IMR-90 (cell line): ENCODE data around the gene FDXR. TPM values are rescaled to one million over a fixed set of nuclear protein-coding genes. Genes with fewer than 3 reads are reported as not detected.

ENCODE experiments used
- ATAC-seq: fragments of 200-7000 bp; cut with Tn5 transposase; 2 replicates; pipeline ENCODE4 v1.9.1; 2020; ENCODE audit warnings: low read depth, mild to moderate bottlenecking, moderate library complexity
- BruUV-seq: library from RNA; stranded (reverse); fragments of 400-500 nt; replicated peaks from 2 replicates; lab custom pipeline; 2021; lab: Mats Ljungman, UMichigan
- CTCF ChIA-PET: fragments of 300-600 bp; formaldehyde crosslinking; extraction: SDS; loops from one replicate; lab custom pipeline; 2021; ENCODE audit warnings: antibody characterized with exemption; lab: Yijun Ruan, JAX
- POLR2A ChIA-PET: fragments of 300-600 bp; sonication (Branson Sonifier 250); formaldehyde crosslinking; loops from one replicate; lab custom pipeline; 2022; ENCODE audit warnings: antibody characterized with exemption; ENCODE audit not compliant: unreplicated experiment; lab: Charles Lee
- DNase-seq: peaks from one replicate; pipeline ENCODE4 v3.0.0; 2013
- H2AFZ ChIP-seq: replicated peaks from 2 replicates; pipeline ENCODE3; 2013; ENCODE audit warnings: low read length, mild to moderate bottlenecking; ENCODE audit not compliant: poor library complexity
- H2AK5ac ChIP-seq: 2 replicates; pipeline ENCODE4 v1.6.1; 2013; ENCODE audit warnings: low read depth, low read length, inconsistent platforms
- H2AK9ac ChIP-seq: replicated peaks from 2 replicates; pipeline ENCODE3; 2013; ENCODE audit warnings: mild to moderate bottlenecking, low read depth, low read length, moderate library complexity; ENCODE audit not compliant: poor library complexity
- H2BK120ac ChIP-seq: 2 replicates; pipeline ENCODE4 v1.6.1; 2013; ENCODE audit warnings: low read depth, low read length, inconsistent platforms
- H2BK15ac ChIP-seq: 3 replicates; pipeline ENCODE4 v1.6.1; 2013; ENCODE audit warnings: low read depth, low read length, inconsistent platforms
- H2BK20ac ChIP-seq: 2 replicates; pipeline ENCODE4 v1.6.1; 2013; ENCODE audit warnings: low read depth, mild to moderate bottlenecking, inconsistent platforms, low read length, moderate library complexity
- H2BK5ac ChIP-seq: 2 replicates; pipeline ENCODE4 v1.6.1; 2013; ENCODE audit warnings: mild to moderate bottlenecking, low read depth, low read length, inconsistent platforms; ENCODE audit not compliant: poor library complexity, severe bottlenecking
- H3K14ac ChIP-seq: replicated peaks from 2 replicates; pipeline ENCODE4 v1.6.1; 2013; ENCODE audit warnings: low read depth, low read length, inconsistent platforms
- H3K18ac ChIP-seq: 2 replicates; pipeline ENCODE4 v1.6.1; 2013; ENCODE audit warnings: low read depth, low read length, control low read depth
- H3K23ac ChIP-seq: 2 replicates; pipeline ENCODE4 v1.6.1; 2013; ENCODE audit warnings: low read depth, low read length, inconsistent platforms
- H3K27ac ChIP-seq: 2 replicates; pipeline ENCODE4 v1.5.1; 2013; ENCODE audit warnings: mild to moderate bottlenecking, control low read depth, low read length; ENCODE audit not compliant: insufficient read depth
- H3K27me3 ChIP-seq: 2 replicates; pipeline ENCODE4 v1.6.1; 2013; ENCODE audit warnings: low read length; ENCODE audit not compliant: control insufficient read depth, insufficient read depth
- H3K36me3 ChIP-seq: 2 replicates; pipeline ENCODE4 v1.6.1; 2013; ENCODE audit warnings: low read length, mixed read lengths; ENCODE audit not compliant: control insufficient read depth, insufficient read depth
- H3K4ac ChIP-seq: 2 replicates; pipeline ENCODE4 v1.6.1; 2013; ENCODE audit warnings: low read depth, low read length, inconsistent platforms
- H3K4me1 ChIP-seq: 2 replicates; pipeline ENCODE4 v1.6.1; 2013; ENCODE audit warnings: low read length, mixed read lengths; ENCODE audit not compliant: control insufficient read depth, insufficient read depth
- H3K4me2 ChIP-seq: 2 replicates; pipeline ENCODE4 v1.6.1; 2013; ENCODE audit warnings: low read depth, mild to moderate bottlenecking, control low read depth, low read length, moderate library complexity
- H3K4me3 ChIP-seq: 2 replicates; pipeline ENCODE4 v1.5.1; 2013; ENCODE audit warnings: low read depth, mild to moderate bottlenecking, control low read depth, low read length, moderate library complexity; ENCODE audit not compliant: insufficient read depth
- H3K56ac ChIP-seq: 2 replicates; pipeline ENCODE4 v1.6.1; 2013; ENCODE audit warnings: low read length, inconsistent platforms; ENCODE audit not compliant: insufficient read depth; ENCODE audit errors: extremely low read depth
- H3K79me1 ChIP-seq, 2 experiments: 2 replicates each; pipeline ENCODE4 v1.6.1; 2013; ENCODE audit warnings: low read length in 2 of 2, inconsistent platforms in 1 of 2, low read depth in 1 of 2
- H3K9ac ChIP-seq: 2 replicates; pipeline ENCODE4 v1.6.1; 2013; ENCODE audit warnings: low read depth, low read length, control low read depth
- H3K9me1 ChIP-seq: 2 replicates; pipeline ENCODE4 v1.6.1; 2013; ENCODE audit warnings: low read length, inconsistent platforms; ENCODE audit not compliant: insufficient read depth
- H3K9me3 ChIP-seq: 2 replicates; pipeline ENCODE4 v1.6.1; 2013; ENCODE audit warnings: low read length; ENCODE audit not compliant: control insufficient read depth, insufficient read depth
- H4K20me1 ChIP-seq: 2 replicates; pipeline ENCODE4 v1.6.1; 2013; ENCODE audit warnings: low read length, inconsistent platforms; ENCODE audit not compliant: insufficient read depth
- H4K5ac ChIP-seq: 2 replicates; pipeline ENCODE4 v1.6.1; 2013; ENCODE audit warnings: mild to moderate bottlenecking, low read depth, low read length, control low read depth
- H4K8ac ChIP-seq, 2 experiments: 2 replicates each; pipeline ENCODE4 v1.6.1; 2013; ENCODE audit warnings: low read depth in 2 of 2, low read length in 2 of 2, control low read depth in 1 of 2, inconsistent platforms in 1 of 2
- H4K91ac ChIP-seq: 2 replicates; pipeline ENCODE4 v1.6.1; 2013; ENCODE audit warnings: low read depth, low read length, inconsistent platforms; ENCODE audit not compliant: insufficient read depth
- CEBPB ChIP-seq: IDR thresholded peaks from 2 replicates; pipeline ENCODE4 v1.6.1; 2012; ENCODE audit warnings: low read depth, low read length, improper control_type of control experiment
- CHD1 ChIP-seq: IDR thresholded peaks from 2 replicates; pipeline ENCODE4 v1.6.1; 2012; ENCODE audit warnings: low read depth, low read length, improper control_type of control experiment
- ELK1 ChIP-seq: fragments of 150-350 bp; IDR thresholded peaks from 2 replicates; pipeline ENCODE4 v1.6.1; 2016; ENCODE audit warnings: low read depth, mild to moderate bottlenecking, low read length, moderate library complexity, borderline replicate concordance
- MAZ ChIP-seq: IDR thresholded peaks from 2 replicates; pipeline ENCODE4 v1.6.1; 2012; ENCODE audit warnings: low read depth, mild to moderate bottlenecking, low read length, improper control_type of control experiment, moderate library complexity, borderline replicate concordance
- MXI1 ChIP-seq: IDR thresholded peaks from 2 replicates; pipeline ENCODE4 v1.6.1; 2012; ENCODE audit warnings: low read depth, mild to moderate bottlenecking, low read length, moderate library complexity, borderline replicate concordance
- NFE2L2 ChIP-seq: fragments of 150-350 bp; IDR thresholded peaks from 2 replicates; pipeline ENCODE4 v1.6.1; 2016; ENCODE audit warnings: low read depth, mild to moderate bottlenecking, low read length
- POLR2A ChIP-seq: IDR thresholded peaks from 2 replicates; pipeline ENCODE4 v1.6.1; 2012; ENCODE audit warnings: mild to moderate bottlenecking, low read depth, low read length
- RAD21 ChIP-seq: IDR thresholded peaks from 2 replicates; pipeline ENCODE4 v1.6.1; 2012; ENCODE audit warnings: low read length, improper control_type of control experiment
- SMC3 ChIP-seq: fragments of 150-350 bp; IDR thresholded peaks from 2 replicates; pipeline ENCODE4 v1.6.1; 2016; ENCODE audit warnings: low read depth, mild to moderate bottlenecking, antibody characterized with exemption, low read length, moderate library complexity
- WGBS, 2 experiments: methylation state at CpG; one replicate each; pipeline versions ENCODE4 v1.1.5 to v1.1.7; 2013; ENCODE audit warnings: missing lambda C conversion rate in 2 of 2; ENCODE audit not compliant: insufficient read length in 1 of 2; ENCODE audit errors: extremely low coverage in 2 of 2; 5-methylcytosine and 5-hydroxymethylcytosine counted together
- dilution Hi-C: fragments of 300-500 bp; cut with HindIII; formaldehyde crosslinking; loops from one replicate; pipeline ENCODE4 v1.14.3; 2018; ENCODE audit warnings: low sequenced_read_pairs; ENCODE audit not compliant: unreplicated experiment
- in situ Hi-C: fragments of 300-500 bp; cut with MboI; formaldehyde crosslinking; loops from 3 replicates; pipeline ENCODE4 v1.14.3; 2019; ENCODE audit warnings: low sequenced_read_pairs, inconsistent platforms, mixed read lengths
- intact Hi-C: fragments of 100-400 bp; cut with micrococcal nuclease; formaldehyde crosslinking; loops from 2 replicates; pipeline ENCODE4 v1.10.0; 2022
- polyA plus RNA-seq, 3 experiments: library from polyadenylated mRNA; depleted of rRNA; stranded (reverse); fragments of >200 nt; gene quantifications; 2 replicates each; pipeline ENCODE4 v1.2.3, GENCODE V29; 2012; ENCODE audit warnings: low replicate concordance in 1 of 3
- total RNA-seq: library from RNA; depleted of rRNA; stranded (reverse); fragments of >200 nt; gene quantifications from 2 replicates; pipeline ENCODE4 v1.2.3, GENCODE V29; 2012
- TF ChIP-seq, protein P1 (sequence below): fragments of 150-350 bp; IDR thresholded peaks from 2 replicates; pipeline ENCODE4 v1.6.1; 2017; ENCODE audit warnings: mild to moderate bottlenecking, antibody characterized with exemption, low read length, low read depth
- TF ChIP-seq, protein P2 (sequence below): conservative IDR thresholded peaks from 2 replicates; pipeline ENCODE4 v1.5.1; 2012; ENCODE audit warnings: mild to moderate bottlenecking, low read depth, low read length, improper control_type of control experiment

FDXR gene
- total and polyA plus RNA-seq, 2 of the 4 experiments (the other 2 are of a cell fraction), result 12.4 to 18.6 TPM

- H3K18ac ChIP-seq, result no peak overlapping the region
- 0 out of 2 replicates have a peak overlapping the region, but pooled peaks have one; percentile 2 for H3K9ac ChIP-seq
- dilution Hi-C loops, result no loop called here
- H3K4me3 ChIP-seq, result peak overlapping the region; percentile 50
- TF ChIP-seq MAZ (peak; percentile 48; the same call in 1 of the 2 replicates), NFE2L2 (no peak), ELK1 (no peak), POLR2A (no peak), SMC3 (peak; percentile 4; the same call in 1 of the 2 replicates), RAD21 (peak; percentile 58), CEBPB (no peak), CHD1 (no peak), MXI1 (no peak)
- TF ChIP-seq, protein P1, sequence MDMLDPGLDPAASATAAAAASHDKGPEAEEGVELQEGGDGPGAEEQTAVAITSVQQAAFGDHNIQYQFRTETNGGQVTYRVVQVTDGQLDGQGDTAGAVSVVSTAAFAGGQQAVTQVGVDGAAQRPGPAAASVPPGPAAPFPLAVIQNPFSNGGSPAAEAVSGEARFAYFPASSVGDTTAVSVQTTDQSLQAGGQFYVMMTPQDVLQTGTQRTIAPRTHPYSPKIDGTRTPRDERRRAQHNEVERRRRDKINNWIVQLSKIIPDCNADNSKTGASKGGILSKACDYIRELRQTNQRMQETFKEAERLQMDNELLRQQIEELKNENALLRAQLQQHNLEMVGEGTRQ, result no peak
- TF ChIP-seq, protein P2, sequence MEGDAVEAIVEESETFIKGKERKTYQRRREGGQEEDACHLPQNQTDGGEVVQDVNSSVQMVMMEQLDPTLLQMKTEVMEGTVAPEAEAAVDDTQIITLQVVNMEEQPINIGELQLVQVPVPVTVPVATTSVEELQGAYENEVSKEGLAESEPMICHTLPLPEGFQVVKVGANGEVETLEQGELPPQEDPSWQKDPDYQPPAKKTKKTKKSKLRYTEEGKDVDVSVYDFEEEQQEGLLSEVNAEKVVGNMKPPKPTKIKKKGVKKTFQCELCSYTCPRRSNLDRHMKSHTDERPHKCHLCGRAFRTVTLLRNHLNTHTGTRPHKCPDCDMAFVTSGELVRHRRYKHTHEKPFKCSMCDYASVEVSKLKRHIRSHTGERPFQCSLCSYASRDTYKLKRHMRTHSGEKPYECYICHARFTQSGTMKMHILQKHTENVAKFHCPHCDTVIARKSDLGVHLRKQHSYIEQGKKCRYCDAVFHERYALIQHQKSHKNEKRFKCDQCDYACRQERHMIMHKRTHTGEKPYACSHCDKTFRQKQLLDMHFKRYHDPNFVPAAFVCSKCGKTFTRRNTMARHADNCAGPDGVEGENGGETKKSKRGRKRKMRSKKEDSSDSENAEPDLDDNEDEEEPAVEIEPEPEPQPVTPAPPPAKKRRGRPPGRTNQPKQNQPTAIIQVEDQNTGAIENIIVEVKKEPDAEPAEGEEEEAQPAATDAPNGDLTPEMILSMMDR, result peak; percentile 58
- peak overlapping the region; percentile 61 for H3K4me2 ChIP-seq
- H3K4me1 ChIP-seq, result peaks cover 7% of the 10 kb centered on the region
- H3K79me1 ChIP-seq, result no peaks in the 10 kb centered on the region
- no peak overlapping the region for H2BK15ac ChIP-seq
- H2BK20ac ChIP-seq, result no peak overlapping the region
- no peak overlapping the region for H4K5ac ChIP-seq
- no peak overlapping the region for H4K91ac ChIP-seq
- WGBS, 2 experiments, result 3% methylated on average over 60 of the region's 88 CpGs; no CpG with 5 or more reads in 1 of the 2 experiments
- DNase-seq, result peak; percentile 46
- H3K9me3 ChIP-seq, result no peaks in the 10 kb centered on the region
- H4K20me1 ChIP-seq, result no peaks in the 10 kb centered on the region
- CTCF ChIA-PET, result interaction anchor here (0.6 to 1.4 kb wide), 3 partner anchors 17 to 30 kb away, joined by 3 to 4 read pairs (median 3); partner anchors contain the start of gene FDXR
- peak; percentile 91 for ATAC-seq
- H4K8ac ChIP-seq, result peak overlapping the region in 1 of 2 experiments; percentile 66; a peak in 2 of 4 replicates
- H3K56ac ChIP-seq, result no peak overlapping the region
- H2AFZ ChIP-seq, result peak overlapping the region; percentile 93
- BruUV-seq, result no TSS peak
- no peak overlapping the region for H2BK5ac ChIP-seq
- in situ Hi-C loops, result no loop called here
- no peak overlapping the region for H3K14ac ChIP-seq
- H3K4ac ChIP-seq, result no peak overlapping the region; the same call in 1 of the 2 replicates
- H3K9me1 ChIP-seq, result no peaks in the 10 kb centered on the region
- intact Hi-C loops, result loop anchor here (5.0 kb wide), 1 partner anchor 95 kb away; the partner anchor contains the start of gene NHERF1
- POLR2A ChIA-PET, result no interaction called here
- peaks cover 6% of the 10 kb centered on the region; the same call in 1 of the 2 replicates for H3K27me3 ChIP-seq
- H2BK120ac ChIP-seq, result no peak overlapping the region
- H3K36me3 ChIP-seq, result no peaks in the 10 kb centered on the region; the same call in 1 of the 2 replicates
- peak overlapping the region; percentile 83 for H2AK9ac ChIP-seq
- no peak overlapping the region for H3K23ac ChIP-seq
- H2AK5ac ChIP-seq, result no peak overlapping the region
- no peak overlapping the region for H3K27ac ChIP-seq
Observed at GRCh38 chr17:74842599-74843351, 30.0 kb downstream of the FDXR start.
